NB4 (cell line): Measurements from ENCODE around the gene LBHD2.

Experiments
- DNase-seq: peaks from one replicate; pipeline ENCODE4 v3.0.0; 2010; ENCODE audit warnings: low read depth
- H3K4me3 ChIP-seq: one replicate; pipeline ENCODE4 v1.5.1; 2011; ENCODE audit warnings: mild to moderate bottlenecking, low read depth, low read length, moderate library complexity
- CTCF ChIP-seq: IDR thresholded peaks from one replicate; pipeline ENCODE4 v1.5.1; 2012; ENCODE audit warnings: low read depth, low read length
- MAX ChIP-seq: IDR thresholded peaks from 2 replicates; pipeline ENCODE4 v1.6.1; 2011; ENCODE audit warnings: low read depth, low read length
- MYC ChIP-seq: IDR thresholded peaks from 2 replicates; pipeline ENCODE4 v1.6.1; 2011; ENCODE audit warnings: low read depth, low read length
- POLR2A ChIP-seq: IDR thresholded peaks from 2 replicates; pipeline ENCODE4 v1.6.1; 2011; ENCODE audit warnings: mild to moderate bottlenecking; ENCODE audit not compliant: insufficient read length; ENCODE audit errors: extremely low read depth

Gene LBHD2

GRCh38 chr14:103126088-103126872, 42.3 kb downstream of the LBHD2 start:
- DNase-seq: no peak
- no peak overlapping the region for H3K4me3 ChIP-seq
- TF ChIP-seq CTCF (no peak), MAX (no peak), POLR2A (no peak), MYC (no peak)

- no peak overlapping the region for H3K4me3 ChIP-seq
- DNase-seq: no peak
- TF ChIP-seq POLR2A (no peak), MAX (no peak), MYC (no peak), CTCF (no peak)
Measured at GRCh38 chr14:103126873-103127304, 42.9 kb downstream of the LBHD2 start.

GRCh38 chr14:103127356-103127755, 43.3 kb downstream of the LBHD2 start:
- no peak overlapping the region for H3K4me3 ChIP-seq
- TF ChIP-seq POLR2A: no peak
- no peak for TF ChIP-seq MAX
- no peak for TF ChIP-seq MYC
- TF ChIP-seq CTCF: no peak
- DNase-seq: no peak

GRCh38 chr14:103127861-103128598, 44.0 kb downstream of the LBHD2 start:
- TF ChIP-seq MYC (no peak), CTCF (no peak), MAX (no peak), POLR2A (no peak)

GRCh38 chr14:103128631-103129300, 44.8 kb downstream of the LBHD2 start:
- DNase-seq: no peak
- no peak for TF ChIP-seq MAX

More at GRCh38 chr14:103127861-103128598, 44.0 kb downstream of the LBHD2 start:
- DNase-seq: no peak
- H3K4me3 ChIP-seq: no peak overlapping the region

More at GRCh38 chr14:103128631-103129300, 44.8 kb downstream of the LBHD2 start:
- H3K4me3 ChIP-seq: no peak overlapping the region
